Measurements from ENCODE around the gene SUSD4. TPM values are rescaled to one million over a fixed set of nuclear protein-coding genes. Genes with fewer than 3 reads are reported as not detected.

The SUSD4 gene
- total and polyA plus RNA-seq, 2 of the 4 experiments (the other 2 are of a cell fraction): 1.8 to 2.7 TPM

- H2AFZ ChIP-seq (replicated peaks; ENCODE audit: low read length, poor library complexity): no peak overlapping the region
- no peak overlapping the region for H3K23ac ChIP-seq (ENCODE audit: low read depth, low read length)
- H2AK9ac ChIP-seq (replicated peaks; ENCODE audit: low read depth, low read length, poor library complexity): no peak overlapping the region
- no peak overlapping the region for H4K5ac ChIP-seq (ENCODE audit: low read depth, low read length)
- no peak overlapping the region for H2BK5ac ChIP-seq (ENCODE audit: low read depth, low read length, poor library complexity, severe bottlenecking)
- no peak overlapping the region for H3K4ac ChIP-seq (ENCODE audit: low read depth, low read length)
- H3K79me1 ChIP-seq (ENCODE audit: low read depth in 1 of 2, low read length in 2 of 2): no peaks in the 10 kb centered on the region
- DNase-seq: no peak
- WGBS, 2 experiments (ENCODE audit: extremely low coverage in 2 of 2, insufficient read length in 1 of 2): no CpG with 5 or more reads among the region's 5 CpGs
- intact Hi-C loops (cut with micrococcal nuclease) (no loop called here), dilution Hi-C loops (cut with HindIII; ENCODE audit: low sequenced_read_pairs, unreplicated experiment) (no loop called here), in situ Hi-C loops (cut with MboI; ENCODE audit: low sequenced_read_pairs) (no loop called here)
- H3K27ac ChIP-seq (ENCODE audit: insufficient read depth, low read length): no peak overlapping the region
- no TSS peak for BruUV-seq (replicated peaks)
- no peak overlapping the region for H3K9ac ChIP-seq (ENCODE audit: low read depth, low read length)
- no peak overlapping the region for H3K56ac ChIP-seq (ENCODE audit: extremely low read depth, insufficient read depth, low read length)
- H3K27me3 ChIP-seq (ENCODE audit: control insufficient read depth, insufficient read depth, low read length): peaks cover 24% of the 10 kb centered on the region
- no peak overlapping the region for H2BK15ac ChIP-seq (ENCODE audit: low read depth, low read length)
- H3K36me3 ChIP-seq (ENCODE audit: control insufficient read depth, insufficient read depth, low read length): no peaks in the 10 kb centered on the region
- H3K9me3 ChIP-seq (ENCODE audit: control insufficient read depth, insufficient read depth, low read length): no peaks in the 10 kb centered on the region
- no peak overlapping the region for H2BK120ac ChIP-seq (ENCODE audit: low read depth, low read length)
- no peak overlapping the region for H3K4me2 ChIP-seq (ENCODE audit: low read depth, low read length)
- H3K4me3 ChIP-seq (ENCODE audit: insufficient read depth, low read depth, low read length): no peak overlapping the region
- no peaks in the 10 kb centered on the region for H3K9me1 ChIP-seq (ENCODE audit: insufficient read depth, low read length)
- CTCF ChIA-PET: no interaction called here
- H3K18ac ChIP-seq (ENCODE audit: low read depth, low read length): no peak overlapping the region
- no peak for ATAC-seq (ENCODE audit: low read depth)
- H4K20me1 ChIP-seq (ENCODE audit: insufficient read depth, low read length): no peaks in the 10 kb centered on the region
- no peak overlapping the region for H4K91ac ChIP-seq (ENCODE audit: insufficient read depth, low read depth, low read length)
- no peaks in the 10 kb centered on the region for H3K4me1 ChIP-seq (ENCODE audit: control insufficient read depth, insufficient read depth, low read length)
- no peak overlapping the region for H2BK20ac ChIP-seq (ENCODE audit: low read depth, low read length)
- H3K14ac ChIP-seq (replicated peaks; ENCODE audit: low read depth, low read length): no peak overlapping the region
- no peak overlapping the region for H2AK5ac ChIP-seq (ENCODE audit: low read depth, low read length)
- H4K8ac ChIP-seq (ENCODE audit: low read depth in 2 of 2, low read length in 2 of 2): no peak overlapping the region
- no peak for TF ChIP-seq POLR2A (IDR thresholded peaks at IDR 0.05; ENCODE audit: low read depth, low read length)
- TF ChIP-seq NFE2L2 (IDR thresholded peaks at IDR 0.05; ENCODE audit: low read depth, low read length): no peak
- TF ChIP-seq BHLHE40 (IDR thresholded peaks at IDR 0.05; ENCODE audit: low read depth, low read length): no peak
- TF ChIP-seq RAD21 (IDR thresholded peaks at IDR 0.05; ENCODE audit: low read length): no peak
- TF ChIP-seq RFX5 (IDR thresholded peaks at IDR 0.05; ENCODE audit: low read depth, low read length): no peak
- TF ChIP-seq CEBPB (IDR thresholded peaks at IDR 0.05; ENCODE audit: low read depth, low read length): no peak
- no peak for TF ChIP-seq MAFK (IDR thresholded peaks at IDR 0.05; ENCODE audit: low read depth, low read length)
- TF ChIP-seq CHD1 (IDR thresholded peaks at IDR 0.05; ENCODE audit: low read depth, low read length): no peak
- TF ChIP-seq RCOR1 (IDR thresholded peaks at IDR 0.05; ENCODE audit: insufficient replicate concordance, low read length): no peak
- no peak for TF ChIP-seq MAZ (IDR thresholded peaks at IDR 0.05; ENCODE audit: borderline replicate concordance, low read depth, low read length)
- TF ChIP-seq MXI1 (IDR thresholded peaks at IDR 0.05; ENCODE audit: borderline replicate concordance, low read depth, low read length): no peak
- POLR2A ChIA-PET (ENCODE audit: unreplicated experiment): no interaction called here
Measured at GRCh38 chr1:223270155-223270554, 93.8 kb downstream of the SUSD4 start.
